CD14-positive monocyte (primary cell): ENCODE results near the gene LRRC10. TPM values are rescaled to one million over a fixed set of nuclear protein-coding genes. Genes with fewer than 3 reads are reported as not detected.
A peak's percentile ranks its signal among the peaks of the same experiment; 100 is the strongest.

ENCODE experiments used
- DNase-seq, 3 donors: peaks; one replicate each; pipeline ENCODE4 v3.0.0-alpha.2; 2011 to 2022
- H2AFZ ChIP-seq: 2 replicates; pipeline ENCODE4 v1.6.0; 2012; ENCODE audit warnings: mild to moderate bottlenecking, low read depth, low read length, inconsistent platforms; ENCODE audit not compliant: insufficient read depth, poor library complexity, severe bottlenecking
- H3K27ac ChIP-seq, 2 donors: 1 replicate in 1 of 2; 2 replicates in 1 of 2; pipeline ENCODE4 v1.5.1; 2012 to 2013; ENCODE audit warnings: low read length in 2 of 2, control low read depth in 1 of 2, inconsistent platforms in 1 of 2, low read depth in 1 of 2, mild to moderate bottlenecking in 1 of 2
- H3K27me3 ChIP-seq, 2 donors: one replicate each; pipeline versions ENCODE4 v1.6.0 to v1.6.1; 2011 to 2013; ENCODE audit warnings: low read length in 2 of 2; ENCODE audit not compliant: control insufficient read depth in 2 of 2, insufficient read depth in 2 of 2
- H3K36me3 ChIP-seq, 2 donors: replicated peaks in 1 of 2; 1 replicate in 1 of 2; 2 replicates in 1 of 2; pipeline versions ENCODE4 v1.5.1 to v1.6.1; 2012 to 2013; ENCODE audit warnings: low read length in 2 of 2, control low read depth in 1 of 2, inconsistent platforms in 1 of 2, mild to moderate bottlenecking in 1 of 2; ENCODE audit not compliant: insufficient read depth in 2 of 2, control insufficient read depth in 1 of 2
- H3K4me1 ChIP-seq, 2 donors: 1 replicate in 1 of 2; 2 replicates in 1 of 2; pipeline versions ENCODE4 v1.5.1 to v1.6.1; 2012 to 2013; ENCODE audit warnings: low read length in 2 of 2, control low read depth in 1 of 2, inconsistent platforms in 1 of 2, mild to moderate bottlenecking in 1 of 2, moderate library complexity in 1 of 2; ENCODE audit not compliant: insufficient read depth in 2 of 2, control insufficient read depth in 1 of 2
- H3K4me2 ChIP-seq: replicated peaks from 2 replicates; pipeline ENCODE3; 2012; ENCODE audit warnings: low read length, moderate library complexity, mild to moderate bottlenecking; ENCODE audit not compliant: poor library complexity, severe bottlenecking; ENCODE audit errors: extremely low read depth
- H3K4me3 ChIP-seq, 3 experiments: fragments of 200-600 bp in 1 of 3; sonication (generic) in 1 of 3; replicated peaks in 1 of 3; 1 replicate in 2 of 3; 2 replicates in 1 of 3; pipeline ENCODE4 v1.5.1; 2011 to 2013; ENCODE audit warnings: low read length in 3 of 3, mild to moderate bottlenecking in 3 of 3, control low read depth in 2 of 3, low read depth in 2 of 3, inconsistent platforms in 1 of 3, moderate library complexity in 1 of 3
- H3K79me2 ChIP-seq: 2 replicates; pipeline ENCODE4 v1.6.0; 2012; ENCODE audit warnings: mild to moderate bottlenecking, control low read depth, inconsistent platforms, low read length, moderate library complexity; ENCODE audit not compliant: insufficient read depth
- H3K9ac ChIP-seq: 2 replicates; pipeline ENCODE4 v1.6.0; 2017; ENCODE audit warnings: low read length, mild to moderate bottlenecking; ENCODE audit not compliant: insufficient read depth, poor library complexity, severe bottlenecking
- H3K9me3 ChIP-seq, 2 donors: replicated peaks in 1 of 2; 1 replicate in 1 of 2; 2 replicates in 1 of 2; pipeline versions ENCODE4 v1.5.1 to v1.6.1; 2012 to 2013; ENCODE audit warnings: low read length in 2 of 2, control low read depth in 1 of 2; ENCODE audit not compliant: control insufficient read depth in 1 of 2, insufficient read depth in 1 of 2
- H4K20me1 ChIP-seq: 2 replicates; pipeline ENCODE4 v1.6.0; 2012; ENCODE audit warnings: mild to moderate bottlenecking, low read length, control low read depth, moderate library complexity; ENCODE audit not compliant: insufficient read depth
- H3K27ac Mint-ChIP-seq, 7 donors: one replicate each; pipeline ENCODE4 v1.8.0; 2020; ENCODE audit warnings: mild to moderate bottlenecking in 7 of 7, mixed read lengths in 7 of 7, moderate library complexity in 6 of 7, inconsistent platforms in 2 of 7
- H3K27me3 Mint-ChIP-seq, 3 donors: one replicate each; pipeline ENCODE4 v1.8.0; 2021 to 2022; ENCODE audit warnings: low read depth in 3 of 3, mild to moderate bottlenecking in 3 of 3, mixed read lengths in 3 of 3, moderate library complexity in 3 of 3, inconsistent platforms in 1 of 3
- H3K36me3 Mint-ChIP-seq, 2 donors: one replicate each; pipeline ENCODE4 v1.8.0; 2020; ENCODE audit warnings: mixed read lengths in 2 of 2, inconsistent platforms in 1 of 2, mild to moderate bottlenecking in 1 of 2
- H3K4me1 Mint-ChIP-seq: one replicate; pipeline ENCODE4 v1.8.0; 2020; ENCODE audit warnings: mild to moderate bottlenecking, mixed read lengths
- H3K4me3 Mint-ChIP-seq, 2 donors: one replicate each; pipeline ENCODE4 v1.8.0; 2020; ENCODE audit warnings: mild to moderate bottlenecking in 2 of 2, mixed read lengths in 2 of 2, moderate library complexity in 1 of 2
- H3K9me3 Mint-ChIP-seq, 7 donors: one replicate each; pipeline ENCODE4 v1.8.0; 2020 to 2022; ENCODE audit warnings: mixed read lengths in 7 of 7, mild to moderate bottlenecking in 6 of 7, moderate library complexity in 6 of 7, inconsistent platforms in 2 of 7
- CTCF ChIP-seq: fragments of 200-600 bp; IDR thresholded peaks from one replicate; pipeline ENCODE4 v1.8.0; 2022; ENCODE audit warnings: antibody characterized with exemption, mild to moderate bottlenecking
- WGBS: methylation state at CpG from one replicate; pipeline ENCODE4 v1.1.5; 2013; ENCODE audit warnings: missing lambda C conversion rate; ENCODE audit not compliant: insufficient coverage; 5-methylcytosine and 5-hydroxymethylcytosine counted together
- intact Hi-C, 2 donors: fragments of 100-400 bp; cut with micrococcal nuclease; formaldehyde crosslinking; loops; one replicate each; pipeline versions ENCODE4 v1.15.0 to v1.15.1; 2023
- polyA plus RNA-seq, 3 donors: library from polyadenylated mRNA; depleted of rRNA in 1 of 3; unstranded in 2 of 3; stranded (reverse) in 1 of 3; fragments of 300-500 nt in 2 of 3; fragments of >200 nt in 1 of 3; fragmentation: Illumina TruSeq in 2 of 3; gene quantifications; 1 replicate in 2 of 3; 2 replicates in 1 of 3; pipeline ENCODE4 v1.2.3, GENCODE V29; 2012 to 2021

LRRC10 gene
- polyA plus RNA-seq, 3 donors, result not detected

GRCh38 chr12:69613351-69613750 lies 2.6 kb upstream of the LRRC10 start:
- Histone ChIP-seq H2AFZ (no peak overlapping the region), H3K4me2 (no peak overlapping the region), H3K27ac (no peak overlapping the region), H4K20me1 (no peaks in the 10 kb centered on the region), H3K79me2 (no peaks in the 10 kb centered on the region), H3K4me1 (peaks cover 7 to 10% of the 10 kb centered on the region in 2 donors), H3K36me3 (no peaks in the 10 kb centered on the region), H3K9ac (no peak overlapping the region), H3K9me3 (peaks cover 0 to 4% of the 10 kb centered on the region in 2 donors), H3K4me3 (no peak overlapping the region), H3K27me3 (no peaks in the 10 kb centered on the region)
- Mint-ChIP-seq H3K27me3 (peaks cover 0 to 2% (median 2%) of the 10 kb centered on the region in 3 donors), H3K4me1 (peaks cover 15% of the 10 kb centered on the region), H3K27ac (no peak overlapping the region), H3K4me3 (no peak overlapping the region), H3K36me3 (no peaks in the 10 kb centered on the region), H3K9me3 (peaks cover 0 to 7% (median 0%) of the 10 kb centered on the region in 7 donors)
- TF ChIP-seq CTCF, result no peak
- intact Hi-C loops, result no loop called here
- DNase-seq, result no peak

GRCh38 chr12:69610126-69610525 lies 581 bp downstream of the LRRC10 start:
- peaks cover 0 to 2% (median under 1%) of the 10 kb centered on the region in 3 donors for H3K27me3 Mint-ChIP-seq

More at GRCh38 chr12:69610126-69610525, 581 bp downstream of the LRRC10 start:
- DNase-seq, result no peak
- no peaks in the 10 kb centered on the region for H3K79me2 ChIP-seq
- H3K4me2 ChIP-seq, result no peak overlapping the region
- H3K27ac Mint-ChIP-seq, result peak overlapping the region in 1 of 7 donors; percentile 50
- H3K4me1 Mint-ChIP-seq, result peaks cover 13% of the 10 kb centered on the region
- intact Hi-C loops, result no loop called here
- H3K9me3 ChIP-seq, result peaks cover 0 to 3% of the 10 kb centered on the region in 2 donors
- no peak for TF ChIP-seq CTCF
- peaks cover 4 to 8% of the 10 kb centered on the region in 2 donors for H3K4me1 ChIP-seq
- H3K9ac ChIP-seq, result no peak overlapping the region
- no peaks in the 10 kb centered on the region for H3K27me3 ChIP-seq
- H3K9me3 Mint-ChIP-seq, result peaks cover 0 to 3% (median 0%) of the 10 kb centered on the region in 7 donors
- H4K20me1 ChIP-seq, result no peaks in the 10 kb centered on the region
- 95% methylated on average over 15 of the region's 15 CpGs for WGBS
- no peak overlapping the region for H2AFZ ChIP-seq
- H3K27ac ChIP-seq, result no peak overlapping the region
- peak overlapping the region in 1 of 2 donors; percentile 60 for H3K4me3 Mint-ChIP-seq
- H3K4me3 ChIP-seq, result no peak overlapping the region
- H3K36me3 Mint-ChIP-seq, result no peaks in the 10 kb centered on the region
- H3K36me3 ChIP-seq, result no peaks in the 10 kb centered on the region
